Endothelial cell of umbilical vein (primary cell): ENCODE results near the gene CAMK2B. TPM values are rescaled to one million over a fixed set of nuclear protein-coding genes. Genes with fewer than 3 reads are reported as not detected.

ENCODE experiments used
- BruUV-seq: library from RNA; stranded (reverse); fragments of 400-500 nt; replicated peaks from 2 replicates; lab custom pipeline; 2021; lab: Mats Ljungman, UMichigan
- CTCF ChIA-PET: fragments of 300-600, 350-600 bp; sonication (Branson Sonifier 250); formaldehyde crosslinking; loops from one replicate; lab custom pipeline; 2021; ENCODE audit warnings: antibody characterized with exemption, inconsistent platforms; lab: Charles Lee
- POLR2A ChIA-PET: fragments of 300-600, 350-600 bp; sonication (Branson Sonifier 250); formaldehyde crosslinking; loops from one replicate; lab custom pipeline; 2021; ENCODE audit warnings: antibody characterized with exemption, inconsistent platforms; lab: Charles Lee
- DNase-seq: peaks from one replicate; pipeline ENCODE4 v3.0.0-alpha.2; 2011; ENCODE audit warnings: low read depth, low spot score
- FAIRE-seq: peaks from 2 replicates; lab custom pipeline; 2011; peaks lifted over from hg19 to GRCh38; lab: Jason Lieb, UNC
- H2AFZ ChIP-seq: 2 replicates; pipeline ENCODE4 v1.6.0; 2012; ENCODE audit warnings: low read depth, low read length, control low read depth, inconsistent platforms
- H3K27ac ChIP-seq: 2 replicates; pipeline ENCODE4 v1.5.1; 2011; ENCODE audit warnings: low read depth, mild to moderate bottlenecking, control low read depth, low read length, moderate library complexity; ENCODE audit not compliant: insufficient read depth
- H3K27me3 ChIP-seq, 2 experiments: 2 replicates each; pipeline versions ENCODE4 v1.6.0 to v1.6.1; 2011; ENCODE audit warnings: low read length in 2 of 2, mixed read lengths in 1 of 2; ENCODE audit not compliant: control insufficient read depth in 2 of 2, insufficient read depth in 2 of 2
- H3K36me3 ChIP-seq, 2 experiments: 2 replicates in 1 of 2; 3 replicates in 1 of 2; pipeline ENCODE4 v1.5.1; 2011; ENCODE audit warnings: low read length in 2 of 2, mild to moderate bottlenecking in 1 of 2, moderate library complexity in 1 of 2; ENCODE audit not compliant: control insufficient read depth in 2 of 2, insufficient read depth in 2 of 2; ENCODE audit errors: extremely low read depth in 1 of 2
- H3K4me1 ChIP-seq: 3 replicates; pipeline ENCODE4 v1.5.1; 2011; ENCODE audit warnings: mild to moderate bottlenecking, low read length; ENCODE audit not compliant: control insufficient read depth, insufficient read depth; ENCODE audit errors: extremely low read depth
- H3K4me2 ChIP-seq: 2 replicates; pipeline ENCODE4 v1.6.1; 2011; ENCODE audit warnings: low read length, control low read depth, mixed read lengths; ENCODE audit not compliant: insufficient read depth
- H3K4me3 ChIP-seq, 3 experiments: fragments of 200-600 bp in 1 of 3; sonication (generic), shearing (Covaris generic) in 1 of 3; replicated peaks in 1 of 3; 2 replicates each; pipeline ENCODE4 v1.5.1; 2011 to 2016; ENCODE audit warnings: control low read depth in 3 of 3, low read length in 3 of 3, mild to moderate bottlenecking in 2 of 3, inconsistent platforms in 1 of 3, low read depth in 1 of 3, moderate library complexity in 1 of 3; ENCODE audit not compliant: insufficient read depth in 1 of 3
- H3K79me2 ChIP-seq: 2 replicates; pipeline ENCODE4 v1.6.0; 2012; ENCODE audit warnings: low read length, inconsistent platforms; ENCODE audit not compliant: control insufficient read depth, insufficient read depth
- H3K9ac ChIP-seq: replicated peaks from 2 replicates; pipeline ENCODE3; 2011; ENCODE audit warnings: low read length, control low read depth; ENCODE audit not compliant: insufficient read depth; ENCODE audit errors: extremely low read depth
- H3K9me1 ChIP-seq: replicated peaks from 3 replicates; pipeline ENCODE4 v1.6.0; 2011; ENCODE audit warnings: mild to moderate bottlenecking, low read length; ENCODE audit not compliant: control insufficient read depth, insufficient read depth; ENCODE audit errors: extremely low read depth
- H3K9me3 ChIP-seq: replicated peaks from 2 replicates; pipeline ENCODE4 v1.5.1; 2012; ENCODE audit warnings: low read length, inconsistent platforms; ENCODE audit not compliant: control insufficient read depth, insufficient read depth
- H4K20me1 ChIP-seq: replicated peaks from 2 replicates; pipeline ENCODE3; 2011; ENCODE audit warnings: mild to moderate bottlenecking, low read length; ENCODE audit not compliant: control insufficient read depth, insufficient read depth; ENCODE audit errors: extremely low read depth
- CTCF ChIP-seq, 2 donors: IDR thresholded peaks; 1 replicate in 1 of 2; 2 replicates in 1 of 2; pipeline ENCODE4 v1.5.1; 2011; ENCODE audit warnings: low read length in 2 of 2, mild to moderate bottlenecking in 2 of 2, moderate library complexity in 2 of 2, control low read depth in 1 of 2, inconsistent platforms in 1 of 2, low read depth in 1 of 2; ENCODE audit not compliant: insufficient read depth in 1 of 2; ENCODE audit errors: extremely low read depth in 1 of 2
- EZH2 ChIP-seq: IDR thresholded peaks from 2 replicates; pipeline ENCODE4 v1.6.1; 2012; ENCODE audit warnings: borderline replicate concordance, low read depth, mild to moderate bottlenecking, moderate library complexity, low read length, inconsistent platforms; ENCODE audit not compliant: severe bottlenecking
- FOS ChIP-seq: IDR thresholded peaks from 2 replicates; pipeline ENCODE4 v1.6.1; 2011; ENCODE audit warnings: mild to moderate bottlenecking, low read length, moderate library complexity, borderline replicate concordance; ENCODE audit not compliant: insufficient read depth
- GATA2 ChIP-seq: IDR thresholded peaks from 2 replicates; pipeline ENCODE4 v1.7.0; 2011; ENCODE audit warnings: low read depth, mild to moderate bottlenecking, moderate library complexity, mixed read lengths, low read length; ENCODE audit not compliant: insufficient read length, insufficient read depth
- JUN ChIP-seq: IDR thresholded peaks from 2 replicates; pipeline ENCODE4 v1.6.1; 2011; ENCODE audit warnings: borderline replicate concordance, low read depth; ENCODE audit not compliant: insufficient read length, insufficient read depth
- MYC ChIP-seq: IDR thresholded peaks from one replicate; pipeline ENCODE4 v1.6.1; 2011; ENCODE audit warnings: mild to moderate bottlenecking, low read depth, low read length
- POLR2A ChIP-seq: IDR thresholded peaks from 2 replicates; pipeline ENCODE4 v1.6.1; 2012; ENCODE audit warnings: low read depth, mild to moderate bottlenecking, control low read depth, low read length
- POLR2AphosphoS5 ChIP-seq: IDR thresholded peaks from 2 replicates; pipeline ENCODE4 v1.6.1; 2012; ENCODE audit warnings: low read depth, mild to moderate bottlenecking, control low read depth, low read length, moderate library complexity; ENCODE audit not compliant: insufficient read depth
- dilution Hi-C: fragments of 300-500 bp; cut with MboI; formaldehyde crosslinking; loops from one replicate; pipeline ENCODE4 v1.15.0; 2019; ENCODE audit warnings: low sequenced_read_pairs; ENCODE audit not compliant: extremely low pct_ligation_motif_present
- intact Hi-C: fragments of 100-400 bp; cut with micrococcal nuclease; formaldehyde crosslinking; loops from one replicate; pipeline ENCODE4 v1.10.0; 2022
- polyA plus RNA-seq, 4 experiments: library from polyadenylated mRNA; depleted of rRNA in 3 of 4; stranded (reverse) in 3 of 4; unstranded in 1 of 4; fragments of >200 nt; gene quantifications; 2 replicates each; pipeline versions ENCODE4 v1.2.1 to v1.2.3, GENCODE V29; 2011 to 2012; ENCODE audit warnings: missing spikeins in 1 of 4
- total RNA-seq: library from RNA; stranded (reverse); gene quantifications from 2 replicates; pipeline ENCODE4 v1.2.3, GENCODE V29; 2021
- TF ChIP-seq, protein P1 (sequence below): IDR thresholded peaks from 2 replicates; pipeline ENCODE4 v1.6.1; 2011; ENCODE audit not compliant: insufficient read depth, insufficient read length

The CAMK2B gene
- total and polyA plus RNA-seq, 2 donors (not counting 3 experiments of a cell fraction or from before 2014, with no cell fraction given), result 0.57 to 1.6 TPM

- H3K4me1 ChIP-seq, result no peaks in the 10 kb centered on the region
- FAIRE-seq (no peak), DNase-seq (no peak)
- no peak overlapping the region for H3K27ac ChIP-seq
- POLR2A ChIA-PET, result no interaction called here
- CTCF ChIA-PET, result interaction anchor here (1.2 kb wide), 1 partner anchor 10 kb away, joined by 3 read pairs; no protein-coding TSS in a partner anchor
- H3K27me3 ChIP-seq, result no peaks in the 10 kb centered on the region
- H3K4me2 ChIP-seq, result no peak overlapping the region
- dilution Hi-C loops (no loop called here), intact Hi-C loops (no loop called here)
- no peaks in the 10 kb centered on the region for H3K9me1 ChIP-seq
- no peaks in the 10 kb centered on the region for H4K20me1 ChIP-seq
- H2AFZ ChIP-seq, result no peak overlapping the region
- BruUV-seq, result no TSS peak
- no peaks in the 10 kb centered on the region for H3K9me3 ChIP-seq
- H3K36me3 ChIP-seq, result no peaks in the 10 kb centered on the region
- H3K4me3 ChIP-seq, result no peak overlapping the region
- TF ChIP-seq FOS, result no peak
- no peak for TF ChIP-seq EZH2
- no peak for TF ChIP-seq POLR2A
- TF ChIP-seq JUN, result no peak
- no peak for TF ChIP-seq CTCF (IDR thresholded peaks at IDR 0.05; ENCODE audit: extremely low read depth in 1 of 2, insufficient read depth in 1 of 2, low read depth in 1 of 2, low read length in 2 of 2)
- TF ChIP-seq GATA2, result no peak
- TF ChIP-seq POLR2AphosphoS5, result no peak
- no peak for TF ChIP-seq MYC
- TF ChIP-seq, protein P1, sequence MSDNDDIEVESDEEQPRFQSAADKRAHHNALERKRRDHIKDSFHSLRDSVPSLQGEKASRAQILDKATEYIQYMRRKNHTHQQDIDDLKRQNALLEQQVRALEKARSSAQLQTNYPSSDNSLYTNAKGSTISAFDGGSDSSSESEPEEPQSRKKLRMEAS, result no peak
- no peak overlapping the region for H3K9ac ChIP-seq
- H3K79me2 ChIP-seq, result no peaks in the 10 kb centered on the region
Observed at GRCh38 chr7:44284881-44285541, 40.4 kb downstream of the CAMK2B start.
